WI38 (cell line): Measurements from ENCODE around the gene STMP1.

Experiments used
- H3K4me3 ChIP-seq: 2 replicates; pipeline ENCODE4 v1.5.1; 2011; ENCODE audit warnings: low read depth, mild to moderate bottlenecking, control low read depth, low read length
- CTCF ChIP-seq: IDR thresholded peaks from 2 replicates; pipeline ENCODE4 v1.5.1; 2012; ENCODE audit warnings: low read depth, mild to moderate bottlenecking, control low read depth, low read length

STMP1 gene

GRCh38 chr7:135653340-135654080 lies 8.8 kb upstream of the STMP1 start:
- no peak overlapping the region for H3K4me3 ChIP-seq
- TF ChIP-seq CTCF: no peak

GRCh38 chr7:135658564-135658963 lies 3.8 kb upstream of the STMP1 start:
- no peak for TF ChIP-seq CTCF
- H3K4me3 ChIP-seq: no peak overlapping the region

GRCh38 chr7:135659159-135659846 lies 3.0 kb upstream of the STMP1 start:
- no peak for TF ChIP-seq CTCF
- no peak overlapping the region for H3K4me3 ChIP-seq

GRCh38 chr7:135661311-135662122 lies 797 bp upstream of the STMP1 start:
- no peak for TF ChIP-seq CTCF

GRCh38 chr7:135662123-135662372 lies 266 bp upstream of the STMP1 start:
- no peak for TF ChIP-seq CTCF
- H3K4me3 ChIP-seq: peak overlapping the region; percentile 80

More at GRCh38 chr7:135661311-135662122, 797 bp upstream of the STMP1 start:
- H3K4me3 ChIP-seq: peak overlapping the region; percentile 80

GRCh38 chr7:135664046-135664589 lies 1.8 kb downstream of the STMP1 start:
- H3K4me3 ChIP-seq: peak overlapping the region; percentile 80
- TF ChIP-seq CTCF: no peak

GRCh38 chr7:135665042-135665441 lies 2.7 kb downstream of the STMP1 start:
- H3K4me3 ChIP-seq: no peak overlapping the region
- no peak for TF ChIP-seq CTCF
